ENCODE data around the gene DGKG.
A peak's percentile ranks its signal among the peaks of the same experiment; 100 is the strongest.

The DGKG gene

GRCh38 chr3:186115239-186115996, 246.6 kb downstream of the DGKG start:
- no peak overlapping the region for H3K4me3 ChIP-seq (ENCODE audit: low read depth, low read length)
- no peak for DNase-seq (ENCODE audit: low read depth)
- TF ChIP-seq CTCF (IDR thresholded peaks at IDR 0.05; ENCODE audit: insufficient read depth, low read depth, low read length, missing control alignments): no peak

- TF ChIP-seq CTCF (IDR thresholded peaks at IDR 0.05; ENCODE audit: insufficient read depth, low read depth, low read length, missing control alignments): no peak
- DNase-seq (ENCODE audit: low read depth): peak; percentile 32
- H3K4me3 ChIP-seq (ENCODE audit: low read depth, low read length): no peak overlapping the region
Measured at GRCh38 chr3:186110975-186111974, 250.8 kb downstream of the DGKG start.

- TF ChIP-seq CTCF (IDR thresholded peaks at IDR 0.05; ENCODE audit: insufficient read depth, low read depth, low read length, missing control alignments): no peak
- peak overlapping the region; percentile 79 for H3K4me3 ChIP-seq (ENCODE audit: low read depth, low read length)
- no peak for DNase-seq (ENCODE audit: low read depth)
Measured at GRCh38 chr3:186109897-186110803, 251.9 kb downstream of the DGKG start.

GRCh38 chr3:186108941-186109865, 252.8 kb downstream of the DGKG start, which contains the start of gene ETV5:
ETV5 (minus strand) TSS chr3:186109089; CDS start chr3:186105868, 3,221 bp downstream.
- DNase-seq (ENCODE audit: low read depth): peak; percentile 99
- H3K4me3 ChIP-seq (ENCODE audit: low read depth, low read length): peak within 1 kb of the TSS; percentile 79
- no peak for TF ChIP-seq CTCF (IDR thresholded peaks at IDR 0.05; ENCODE audit: insufficient read depth, low read depth, low read length, missing control alignments)

- no peak for TF ChIP-seq CTCF (IDR thresholded peaks at IDR 0.05; ENCODE audit: insufficient read depth, low read depth, low read length, missing control alignments)
- DNase-seq (ENCODE audit: low read depth): peak; percentile 41
- peak overlapping the region; percentile 66 for H3K4me3 ChIP-seq (ENCODE audit: low read depth, low read length)
Measured at GRCh38 chr3:186108106-186108940, 253.7 kb downstream of the DGKG start.
